Thyroid gland (tissue), 4 donors: ENCODE measurements around the gene CTBP1.

Experiments
- POLR2A ChIP-seq, 2 donors: fragments of 450-650 bp; IDR thresholded peaks; one replicate each; pipeline ENCODE4 v1.6.1; 2017; ENCODE audit warnings: antibody characterized with exemption in 2 of 2, mild to moderate bottlenecking in 2 of 2, moderate library complexity in 1 of 2
- TF ChIP-seq, protein P1 (sequence below), 6 experiments: fragments of 200-600 bp in 3 of 6; fragments of 450-650 bp in 3 of 6; sonication (generic) in 3 of 6; IDR thresholded peaks; one replicate each; pipeline ENCODE4 v1.5.1; 2016 to 2019; ENCODE audit warnings: antibody characterized with exemption in 6 of 6, mild to moderate bottlenecking in 2 of 6, inconsistent platforms in 1 of 6, moderate library complexity in 1 of 6

- TF ChIP-seq, protein P1, sequence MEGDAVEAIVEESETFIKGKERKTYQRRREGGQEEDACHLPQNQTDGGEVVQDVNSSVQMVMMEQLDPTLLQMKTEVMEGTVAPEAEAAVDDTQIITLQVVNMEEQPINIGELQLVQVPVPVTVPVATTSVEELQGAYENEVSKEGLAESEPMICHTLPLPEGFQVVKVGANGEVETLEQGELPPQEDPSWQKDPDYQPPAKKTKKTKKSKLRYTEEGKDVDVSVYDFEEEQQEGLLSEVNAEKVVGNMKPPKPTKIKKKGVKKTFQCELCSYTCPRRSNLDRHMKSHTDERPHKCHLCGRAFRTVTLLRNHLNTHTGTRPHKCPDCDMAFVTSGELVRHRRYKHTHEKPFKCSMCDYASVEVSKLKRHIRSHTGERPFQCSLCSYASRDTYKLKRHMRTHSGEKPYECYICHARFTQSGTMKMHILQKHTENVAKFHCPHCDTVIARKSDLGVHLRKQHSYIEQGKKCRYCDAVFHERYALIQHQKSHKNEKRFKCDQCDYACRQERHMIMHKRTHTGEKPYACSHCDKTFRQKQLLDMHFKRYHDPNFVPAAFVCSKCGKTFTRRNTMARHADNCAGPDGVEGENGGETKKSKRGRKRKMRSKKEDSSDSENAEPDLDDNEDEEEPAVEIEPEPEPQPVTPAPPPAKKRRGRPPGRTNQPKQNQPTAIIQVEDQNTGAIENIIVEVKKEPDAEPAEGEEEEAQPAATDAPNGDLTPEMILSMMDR (IDR thresholded peaks at IDR 0.05), result no peak
- TF ChIP-seq POLR2A (IDR thresholded peaks at IDR 0.05), result no peak
Observed at GRCh38 chr4:1195891-1196401, 53.0 kb downstream of the CTBP1 start.
